WERI-Rb-1 (cell line): ENCODE measurements around the gene C10orf143.

Experiments
- DNase-seq: peaks from one replicate; pipeline ENCODE4 v3.0.0-alpha.2; 2020
- H3K27ac ChIP-seq: fragments of 250-450 bp; sonication (Bioruptor Pico); 2 replicates; pipeline ENCODE4 v1.5.1; 2020; ENCODE audit warnings: mild to moderate bottlenecking, moderate library complexity
- H3K27me3 ChIP-seq: fragments of 250-450 bp; sonication (Bioruptor Pico); 2 replicates; pipeline ENCODE4 v1.5.1; 2021; ENCODE audit warnings: mild to moderate bottlenecking, low read depth, moderate library complexity; ENCODE audit not compliant: insufficient read depth, severe bottlenecking
- H3K36me3 ChIP-seq: fragments of 250-450 bp; sonication (Bioruptor Pico); 2 replicates; pipeline ENCODE4 v1.5.1; 2020; ENCODE audit warnings: mild to moderate bottlenecking, moderate library complexity
- H3K4me3 ChIP-seq: 2 replicates; pipeline ENCODE4 v1.5.1; 2011; ENCODE audit warnings: low read depth, mild to moderate bottlenecking, control low read depth, low read length
- H3K9me3 ChIP-seq: fragments of 250-450 bp; sonication (Bioruptor Pico); 2 replicates; pipeline ENCODE4 v1.5.1; 2021; ENCODE audit warnings: mild to moderate bottlenecking, moderate library complexity; ENCODE audit not compliant: severe bottlenecking
- TF ChIP-seq, protein P1 (sequence below): IDR thresholded peaks from 2 replicates; pipeline ENCODE4 v1.5.1; 2011; ENCODE audit warnings: low read depth, mild to moderate bottlenecking, control low read depth, inconsistent platforms, low read length

The C10orf143 gene

DNA sequence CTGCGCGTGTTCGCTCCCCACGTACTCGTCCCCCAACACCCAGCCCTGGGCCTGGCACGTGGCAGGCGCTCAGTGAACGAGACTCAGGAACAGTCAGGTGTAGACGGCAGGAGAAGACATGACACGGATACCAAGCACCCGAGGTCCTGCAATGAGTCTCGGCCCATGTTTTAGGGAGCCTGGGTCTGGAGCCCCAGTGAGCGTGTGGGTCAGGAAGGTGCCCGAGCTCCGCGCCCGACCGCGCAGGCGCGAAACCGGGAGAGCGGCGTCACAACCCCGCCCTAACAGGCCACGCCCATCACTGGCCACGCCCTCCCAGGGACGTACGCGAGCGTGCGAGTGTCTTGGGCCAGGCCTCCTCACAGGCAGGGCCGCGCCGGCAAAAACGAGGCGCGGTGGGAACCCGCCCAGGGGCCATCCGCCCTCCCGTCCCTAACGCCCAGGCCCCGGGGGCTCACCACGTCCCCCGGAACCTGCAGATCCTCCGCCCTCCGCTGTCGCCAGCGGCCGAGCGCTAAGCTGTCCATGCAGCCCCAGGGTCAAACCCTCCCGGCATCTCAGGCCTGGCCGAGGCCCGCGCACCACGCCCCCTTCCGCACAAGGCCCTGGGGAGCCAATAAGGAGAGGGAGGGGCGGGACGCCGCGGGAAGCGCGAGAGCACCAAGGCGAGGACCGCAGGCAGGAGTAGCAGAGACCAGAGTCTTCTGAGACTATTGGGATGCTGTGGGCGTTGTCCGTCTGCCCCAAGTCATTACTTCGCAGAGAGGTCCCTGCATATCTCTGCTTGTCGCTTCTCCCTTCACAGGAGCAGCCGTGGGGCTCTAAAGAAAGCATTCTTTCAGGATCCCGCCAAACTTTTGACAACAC is at the start of gene C10orf143:
TSS of gene C10orf143 (minus strand) at position 585 of the 867 bp plus-strand sequence. CDS start at position 527, 58 bp downstream.
- H3K4me3 ChIP-seq = peak within 1 kb of the TSS; percentile 87
- H3K36me3 ChIP-seq = no peaks in the 10 kb centered on the region
- H3K27me3 ChIP-seq = no peaks in the 10 kb centered on the region
- peak; percentile 98 for DNase-seq
- H3K27ac ChIP-seq = peak within 1 kb of the TSS; percentile 92
- H3K9me3 ChIP-seq = no peaks in the 10 kb centered on the region
- TF ChIP-seq, protein P1, sequence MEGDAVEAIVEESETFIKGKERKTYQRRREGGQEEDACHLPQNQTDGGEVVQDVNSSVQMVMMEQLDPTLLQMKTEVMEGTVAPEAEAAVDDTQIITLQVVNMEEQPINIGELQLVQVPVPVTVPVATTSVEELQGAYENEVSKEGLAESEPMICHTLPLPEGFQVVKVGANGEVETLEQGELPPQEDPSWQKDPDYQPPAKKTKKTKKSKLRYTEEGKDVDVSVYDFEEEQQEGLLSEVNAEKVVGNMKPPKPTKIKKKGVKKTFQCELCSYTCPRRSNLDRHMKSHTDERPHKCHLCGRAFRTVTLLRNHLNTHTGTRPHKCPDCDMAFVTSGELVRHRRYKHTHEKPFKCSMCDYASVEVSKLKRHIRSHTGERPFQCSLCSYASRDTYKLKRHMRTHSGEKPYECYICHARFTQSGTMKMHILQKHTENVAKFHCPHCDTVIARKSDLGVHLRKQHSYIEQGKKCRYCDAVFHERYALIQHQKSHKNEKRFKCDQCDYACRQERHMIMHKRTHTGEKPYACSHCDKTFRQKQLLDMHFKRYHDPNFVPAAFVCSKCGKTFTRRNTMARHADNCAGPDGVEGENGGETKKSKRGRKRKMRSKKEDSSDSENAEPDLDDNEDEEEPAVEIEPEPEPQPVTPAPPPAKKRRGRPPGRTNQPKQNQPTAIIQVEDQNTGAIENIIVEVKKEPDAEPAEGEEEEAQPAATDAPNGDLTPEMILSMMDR = no peak

DNA sequence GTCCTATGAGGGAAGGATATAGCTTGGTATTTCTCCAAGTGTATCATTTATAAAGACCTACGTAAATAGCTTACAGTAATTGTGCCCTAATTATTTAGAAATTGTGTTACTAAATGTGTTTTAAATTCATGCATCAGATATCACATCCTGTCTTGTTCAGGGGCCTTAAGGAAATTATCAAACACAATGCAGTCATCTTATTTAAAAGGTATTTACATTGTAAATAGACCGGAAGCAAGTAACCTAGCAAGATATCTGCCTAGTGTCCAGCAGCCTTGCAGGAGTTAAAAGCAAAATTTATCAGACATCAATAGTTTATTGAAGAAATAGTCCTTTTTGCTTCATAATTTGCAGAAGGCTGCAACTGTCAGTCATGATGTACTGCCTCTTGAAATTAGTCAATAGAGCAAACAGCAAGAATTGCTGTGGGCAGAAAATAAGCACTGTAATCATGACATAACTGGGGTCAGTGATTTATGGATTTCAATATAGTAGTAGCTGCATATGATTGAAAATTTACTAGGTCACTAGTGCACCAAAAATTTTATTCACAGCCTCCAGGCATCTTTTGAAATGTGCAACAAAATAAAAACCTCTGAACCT is 48.7 kb upstream of the C10orf143 start:
- TF ChIP-seq, protein P1 = no peak
- peaks cover 44% of the 10 kb centered on the region for H3K36me3 ChIP-seq
- no peak overlapping the region for H3K27ac ChIP-seq
- DNase-seq = no peak
- H3K4me3 ChIP-seq = no peak overlapping the region
- H3K9me3 ChIP-seq = no peaks in the 10 kb centered on the region
- H3K27me3 ChIP-seq = no peaks in the 10 kb centered on the region

DNA sequence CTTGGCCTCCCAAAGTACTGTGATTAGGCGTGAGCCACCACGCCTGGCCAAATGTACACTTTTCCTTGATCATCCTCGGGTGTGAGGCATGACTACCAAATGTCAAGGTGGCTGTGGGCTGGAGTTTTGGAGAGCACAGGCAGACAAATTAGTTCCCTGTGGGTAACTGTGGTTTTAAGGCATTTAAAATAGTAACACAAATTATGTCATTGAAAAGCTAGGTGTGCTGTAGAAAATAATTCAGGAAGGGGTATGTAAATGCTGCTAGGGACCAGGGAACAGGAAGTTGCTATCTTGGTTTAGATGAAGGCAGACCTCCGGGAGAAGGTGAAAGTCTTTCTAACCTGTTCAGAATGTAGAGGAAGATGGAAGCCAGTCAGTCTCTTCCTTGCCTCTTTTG is 35.4 kb upstream of the C10orf143 start:
- peaks cover 31% of the 10 kb centered on the region for H3K36me3 ChIP-seq
- H3K9me3 ChIP-seq = no peaks in the 10 kb centered on the region
- no peak overlapping the region for H3K27ac ChIP-seq
- no peaks in the 10 kb centered on the region for H3K27me3 ChIP-seq
- no peak overlapping the region for H3K4me3 ChIP-seq
- DNase-seq = no peak
- TF ChIP-seq, protein P1 = no peak

DNA sequence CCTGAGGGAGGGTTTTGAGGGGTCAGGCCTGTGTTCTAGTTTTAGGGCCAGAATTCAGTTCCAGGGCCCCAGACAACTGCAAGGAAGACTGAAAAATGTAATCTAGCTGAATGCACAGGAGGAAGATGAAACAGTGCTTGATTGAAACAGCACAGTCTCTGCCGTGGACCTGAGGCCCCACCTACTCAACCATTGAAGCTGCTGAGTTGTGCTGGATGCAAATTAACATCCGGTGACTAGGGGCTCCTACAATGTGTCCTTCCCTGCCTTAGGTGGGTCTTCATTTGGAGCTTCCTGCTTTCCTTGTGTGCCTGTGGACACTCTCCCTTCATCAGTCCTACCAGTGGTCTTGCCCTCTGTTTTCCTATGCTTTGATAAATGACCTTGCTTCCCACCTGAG is 31.2 kb upstream of the C10orf143 start:
- no peak for DNase-seq
- Histone ChIP-seq H3K27ac (no peak overlapping the region), H3K9me3 (no peaks in the 10 kb centered on the region), H3K27me3 (no peaks in the 10 kb centered on the region), H3K36me3 (peaks cover 28% of the 10 kb centered on the region), H3K4me3 (no peak overlapping the region)
- TF ChIP-seq, protein P1 = no peak

DNA sequence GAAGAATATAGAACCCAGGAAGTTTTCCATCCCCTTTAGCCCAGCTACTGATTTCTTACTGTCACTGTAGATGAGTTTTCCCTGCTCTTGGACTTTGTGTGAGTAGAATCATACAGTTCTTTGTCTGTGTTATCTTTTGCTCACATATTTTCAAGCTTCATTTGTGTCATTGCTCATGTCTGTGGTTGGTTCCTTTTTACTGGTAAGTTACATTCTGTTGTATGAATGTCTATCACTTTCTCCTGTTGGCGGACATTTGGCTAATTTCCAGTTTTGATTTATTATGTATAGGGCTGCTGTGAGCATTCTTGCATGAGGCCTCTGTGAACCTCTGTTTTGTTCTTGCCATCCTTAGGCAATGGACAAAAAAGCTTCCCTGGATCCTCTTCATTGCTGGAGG is 30.8 kb upstream of the C10orf143 start:
- Histone ChIP-seq H3K36me3 (peaks cover 24% of the 10 kb centered on the region), H3K27ac (no peak overlapping the region), H3K9me3 (no peaks in the 10 kb centered on the region), H3K27me3 (no peaks in the 10 kb centered on the region), H3K4me3 (no peak overlapping the region)
- DNase-seq = no peak
- TF ChIP-seq, protein P1 = no peak
